ENCODE measurements around the gene ADAM8. TPM values are rescaled to one million over a fixed set of nuclear protein-coding genes. Genes with fewer than 3 reads are reported as not detected.

ADAM8 gene
- total RNA-seq, 1 experiment from 2014 or later: 16.8 TPM

GRCh38 chr10:133212853-133213494 is 63.7 kb downstream of the ADAM8 start:
- no peaks in the 10 kb centered on the region for H3K36me3 ChIP-seq (ENCODE audit: control insufficient read depth, insufficient read depth, low read length)
- TF ChIP-seq CTCF (IDR thresholded peaks at IDR 0.05; ENCODE audit: insufficient read depth in 1 of 2, low read depth in 1 of 2, low read length in 1 of 2, severe bottlenecking in 1 of 2, unreplicated experiment in 1 of 2): no peak
- Mint-ChIP-seq H3K4me1 (ENCODE audit: low read depth, unreplicated experiment) (no peaks in the 10 kb centered on the region), H3K9me3 (ENCODE audit: unreplicated experiment) (no peaks in the 10 kb centered on the region), H3K27ac (ENCODE audit: unreplicated experiment) (no peak overlapping the region), H3K27me3 (ENCODE audit: insufficient read depth, unreplicated experiment) (peaks cover 20% of the 10 kb centered on the region), H3K4me3 (ENCODE audit: unreplicated experiment) (no peak overlapping the region), H3K36me3 (ENCODE audit: insufficient read depth, unreplicated experiment) (peaks cover 5% of the 10 kb centered on the region)
- no peak overlapping the region for H3K4me3 ChIP-seq (ENCODE audit: low read depth, low read length)
- ChIA-PET CTCF (no interaction called here), POLR2A (no interaction called here)
- H3K27me3 ChIP-seq (replicated peaks; ENCODE audit: control insufficient read depth, insufficient read depth, low read length): peaks cover 3% of the 10 kb centered on the region; the same call in 1 of the 2 replicates
- DNase-seq: no peak
- peaks cover 5% of the 10 kb centered on the region; the same call in 1 of the 2 replicates for H3K9me3 ChIP-seq
- no TSS peak for BruUV-seq (replicated peaks)
- intact Hi-C loops (cut with micrococcal nuclease; ENCODE audit: unreplicated experiment): no loop called here
- H3K4me1 ChIP-seq: no peaks in the 10 kb centered on the region

Small RNAs within 50 kb of the gene (microRNA-seq; reads per million reads assigned to microRNA genes)
- gene MIR202: not detected

Other genes with a start within 250 kb of the ADAM8 start
- gene ADGRA1, start 188.9 kb downstream of the ADAM8 start, total RNA-seq (2022): not detected in 2 replicates
- 1.5 and 3.2 TPM in 2 replicates for gene KNDC1, start 116.6 kb downstream of the ADAM8 start, total RNA-seq (2022)
- not detected in 2 replicates for gene UTF1, start 46.7 kb downstream of the ADAM8 start, total RNA-seq (2022)
- 0.12 TPM in 1 of 2 replicates, not detected in the other for gene VENTX, start 39.0 kb downstream of the ADAM8 start, total RNA-seq (2022)
- 92.2 and 93.3 TPM in 2 replicates for gene TUBGCP2, start 32.0 kb upstream of the ADAM8 start, total RNA-seq (2022)
- gene ZNF511, start 32.0 kb upstream of the ADAM8 start, total RNA-seq (2022): 98.5 and 112 TPM in 2 replicates
- not detected in 2 replicates for gene CALY, start 60.0 kb upstream of the ADAM8 start, total RNA-seq (2022)
- 0.34 TPM in 1 of 2 replicates, not detected in the other for gene PRAP1, start 70.5 kb upstream of the ADAM8 start, total RNA-seq (2022)
- gene FUOM, start 81.2 kb upstream of the ADAM8 start, total RNA-seq (2022): 108 and 119 TPM in 2 replicates
- 232 and 247 TPM in 2 replicates for gene ECHS1, start 96.5 kb upstream of the ADAM8 start, total RNA-seq (2022)
- 6.7 and 7.3 TPM in 2 replicates for gene PAOX, start 102.4 kb upstream of the ADAM8 start, total RNA-seq (2022)
- 111 and 113 TPM in 2 replicates for gene MTG1, start 117.3 kb upstream of the ADAM8 start, total RNA-seq (2022)
- not detected in 2 replicates for gene SPRN, start 147.8 kb upstream of the ADAM8 start, total RNA-seq (2022)
- 0.70 and 0.73 TPM in 2 replicates for gene SCART1, start 177.1 kb upstream of the ADAM8 start, total RNA-seq (2022)